Keratinocyte (primary cell): ENCODE data around the gene CHN2. TPM values are rescaled to one million over a fixed set of nuclear protein-coding genes. Genes with fewer than 3 reads are reported as not detected.

Experiments used
- DNase-seq: peaks from one replicate; pipeline ENCODE4 v3.0.0-alpha.2; 2011; ENCODE audit warnings: low read depth, missing footprints, low spot score
- FAIRE-seq: peaks from 2 replicates; lab custom pipeline; 2011; peaks lifted over from hg19 to GRCh38; lab: Jason Lieb, UNC
- H2AFZ ChIP-seq: 2 replicates; pipeline ENCODE4 v1.6.0; 2012; ENCODE audit warnings: low read length, control low read depth, inconsistent platforms; ENCODE audit not compliant: control insufficient read depth
- H3K27ac ChIP-seq: 2 replicates; pipeline ENCODE4 v1.5.1; 2011; ENCODE audit warnings: low read length; ENCODE audit not compliant: control insufficient read depth, insufficient read depth
- H3K27me3 ChIP-seq: 3 replicates; pipeline ENCODE4 v1.6.0; 2011; ENCODE audit warnings: low read length; ENCODE audit not compliant: control insufficient read depth, insufficient read depth; ENCODE audit errors: extremely low read depth
- H3K36me3 ChIP-seq, 2 experiments: 2 replicates in 1 of 2; 3 replicates in 1 of 2; pipeline ENCODE4 v1.5.1; 2011; ENCODE audit warnings: low read length in 2 of 2, mild to moderate bottlenecking in 1 of 2; ENCODE audit not compliant: control insufficient read depth in 2 of 2, insufficient read depth in 2 of 2; ENCODE audit errors: extremely low read depth in 1 of 2
- H3K4me1 ChIP-seq: 3 replicates; pipeline ENCODE4 v1.5.1; 2011; ENCODE audit warnings: low read length; ENCODE audit not compliant: control insufficient read depth, insufficient read depth; ENCODE audit errors: extremely low read depth
- H3K4me2 ChIP-seq: 3 replicates; pipeline ENCODE4 v1.6.0; 2011; ENCODE audit warnings: low read depth, low read length; ENCODE audit not compliant: control insufficient read depth, insufficient read depth; ENCODE audit errors: extremely low read depth
- H3K4me3 ChIP-seq, 3 experiments: fragments of 200-600 bp in 1 of 3; sonication (generic) in 1 of 3; 2 replicates in 2 of 3; 3 replicates in 1 of 3; pipeline ENCODE4 v1.5.1; 2011 to 2016; ENCODE audit warnings: low read length in 3 of 3, mild to moderate bottlenecking in 3 of 3, control low read depth in 2 of 3, inconsistent platforms in 1 of 3, low read depth in 1 of 3, mixed read lengths in 1 of 3, mixed run types in 1 of 3, moderate library complexity in 1 of 3; ENCODE audit not compliant: control insufficient read depth in 2 of 3, insufficient read depth in 2 of 3; ENCODE audit errors: extremely low read depth in 1 of 3
- H3K79me2 ChIP-seq: 2 replicates; pipeline ENCODE4 v1.6.0; 2012; ENCODE audit warnings: low read length; ENCODE audit not compliant: control insufficient read depth, insufficient read depth
- H3K9ac ChIP-seq: 3 replicates; pipeline ENCODE4 v1.6.0; 2011; ENCODE audit warnings: low read length; ENCODE audit not compliant: control insufficient read depth, insufficient read depth; ENCODE audit errors: extremely low read depth
- H3K9me1 ChIP-seq: 3 replicates; pipeline ENCODE4 v1.6.0; 2011; ENCODE audit warnings: low read length; ENCODE audit not compliant: control insufficient read depth, insufficient read depth; ENCODE audit errors: extremely low read depth
- H3K9me3 ChIP-seq: 2 replicates; pipeline ENCODE4 v1.5.1; 2012; ENCODE audit warnings: low read depth, low read length; ENCODE audit not compliant: control insufficient read depth
- H4K20me1 ChIP-seq: 3 replicates; pipeline ENCODE4 v1.6.0; 2011; ENCODE audit warnings: low read length; ENCODE audit not compliant: control insufficient read depth, insufficient read depth; ENCODE audit errors: extremely low read depth
- CTCF ChIP-seq, 3 experiments: IDR thresholded peaks in 1 of 3; conservative IDR thresholded peaks in 1 of 3; optimal IDR thresholded peaks in 1 of 3; 2 replicates in 2 of 3; 3 replicates in 1 of 3; pipeline versions ENCODE3 to v1.5.1; 2011; ENCODE audit warnings: low read length in 3 of 3, mild to moderate bottlenecking in 3 of 3, moderate library complexity in 2 of 3, control low read depth in 1 of 3, inconsistent platforms in 1 of 3; ENCODE audit not compliant: insufficient read depth in 2 of 3; ENCODE audit errors: extremely low read depth in 1 of 3
- EZH2 ChIP-seq: IDR thresholded peaks from one replicate; pipeline ENCODE4 v1.6.1; 2012; ENCODE audit warnings: inconsistent platforms, mild to moderate bottlenecking, low read length, moderate library complexity
- dilution Hi-C: fragments of 300-500 bp; cut with MboI; formaldehyde crosslinking; loops from one replicate; pipeline ENCODE4 v1.7.0; 2020; ENCODE audit warnings: low sequenced_read_pairs; ENCODE audit not compliant: extremely low pct_ligation_motif_present
- polyA plus RNA-seq, 5 experiments: library from polyadenylated mRNA; depleted of rRNA in 3 of 5; stranded (reverse) in 3 of 5; stranded (forward) in 1 of 5; unstranded in 1 of 5; fragments of >200 nt; gene quantifications; 1 replicate in 1 of 5; 2 replicates in 3 of 5; 3 replicates in 1 of 5; pipeline versions ENCODE4 v1.2.1 to v1.2.3, GENCODE V29; 2011 to 2012; ENCODE audit warnings: missing spikeins in 2 of 5, low read depth in 1 of 5, low replicate concordance in 1 of 5

Gene CHN2
- polyA plus RNA-seq, 1 donor (not counting 4 experiments of a cell fraction or from before 2014, with no cell fraction given): 1.8 TPM

- no peaks in the 10 kb centered on the region for H4K20me1 ChIP-seq
- peaks cover 12% of the 10 kb centered on the region for H3K4me1 ChIP-seq
- H3K9me1 ChIP-seq: no peaks in the 10 kb centered on the region
- no peaks in the 10 kb centered on the region for H3K9me3 ChIP-seq
- no peaks in the 10 kb centered on the region for H3K79me2 ChIP-seq
- peak within 1 kb of the TSS; percentile 33 to 72 (median 61) for H3K4me3 ChIP-seq
- H3K36me3 ChIP-seq: no peaks in the 10 kb centered on the region
- dilution Hi-C loops: no loop called here
- H2AFZ ChIP-seq: peak within 1 kb of the TSS; percentile 77
- H3K27ac ChIP-seq: no peak within 1 kb of the TSS
- peaks cover 17% of the 10 kb centered on the region for H3K27me3 ChIP-seq
- no peak for TF ChIP-seq EZH2
- TF ChIP-seq CTCF (optimal IDR thresholded peaks at IDR 0.05 in 1 of 3, IDR thresholded peaks at IDR 0.05 in 1 of 3, conservative IDR thresholded peaks at IDR 0.05 in 1 of 3; ENCODE audit: extremely low read depth in 1 of 3, insufficient read depth in 2 of 3, low read length in 3 of 3): no peak
- no peak for DNase-seq
- H3K9ac ChIP-seq: peak within 1 kb of the TSS; percentile 22
- peak within 1 kb of the TSS; percentile 91 for H3K4me2 ChIP-seq
- no peak for FAIRE-seq
These were observed 48.4 kb upstream of the CHN2 start, which contains the start of gene CPVL for GRCh38 chr7:29146057-29146706. TSS of gene CPVL (minus strand) at chr7:29146537. CDS start at chr7:29121061, 25,476 bp downstream.

- Histone ChIP-seq H3K4me3 (no peak overlapping the region), H3K9me3 (no peaks in the 10 kb centered on the region), H3K27ac (no peak overlapping the region), H3K27me3 (peaks cover 17% of the 10 kb centered on the region), H3K9me1 (no peaks in the 10 kb centered on the region), H3K79me2 (no peaks in the 10 kb centered on the region), H3K4me2 (peak overlapping the region; percentile 91), H3K4me1 (peaks cover 12% of the 10 kb centered on the region), H3K36me3 (no peaks in the 10 kb centered on the region), H3K9ac (no peak overlapping the region), H2AFZ (no peak overlapping the region), H4K20me1 (no peaks in the 10 kb centered on the region)
- DNase-seq (no peak), FAIRE-seq (peak; percentile 44)
- dilution Hi-C loops: no loop called here
- TF ChIP-seq CTCF (optimal IDR thresholded peaks at IDR 0.05 in 1 of 3, IDR thresholded peaks at IDR 0.05 in 1 of 3, conservative IDR thresholded peaks at IDR 0.05 in 1 of 3; ENCODE audit: extremely low read depth in 1 of 3, insufficient read depth in 2 of 3, low read length in 3 of 3) (no peak), EZH2 (no peak)
These were observed 47.5 kb upstream of the CHN2 start for GRCh38 chr7:29146888-29147609.
